SJCRH30 (cell line): ENCODE measurements around the gene FAM167B. TPM values are rescaled to one million over a fixed set of nuclear protein-coding genes. Genes with fewer than 3 reads are reported as not detected.

ENCODE experiments used
- DNase-seq, 2 experiments: peaks; one replicate each; pipeline ENCODE4 v3.0.0-alpha.2; 2015 to 2020
- H3K27ac ChIP-seq: fragments of 250-450 bp; sonication (Bioruptor Pico); 2 replicates; pipeline ENCODE4 v1.5.1; 2020; ENCODE audit warnings: mild to moderate bottlenecking, moderate library complexity
- H3K27me3 ChIP-seq: fragments of 250-450 bp; sonication (Bioruptor Pico); 2 replicates; pipeline ENCODE4 v1.5.1; 2020; ENCODE audit warnings: mild to moderate bottlenecking, moderate library complexity
- H3K36me3 ChIP-seq: fragments of 250-450 bp; sonication (Bioruptor Pico); 2 replicates; pipeline ENCODE4 v1.5.1; 2020; ENCODE audit warnings: mild to moderate bottlenecking, moderate library complexity
- H3K4me1 ChIP-seq: fragments of 250-450 bp; sonication (Bioruptor Pico); 2 replicates; pipeline ENCODE4 v1.5.1; 2020; ENCODE audit warnings: mild to moderate bottlenecking, moderate library complexity
- H3K4me3 ChIP-seq: fragments of 250-450 bp; sonication (Bioruptor Pico); 2 replicates; pipeline ENCODE4 v1.5.1; 2020; ENCODE audit warnings: mild to moderate bottlenecking, moderate library complexity
- H3K9me3 ChIP-seq: fragments of 250-450 bp; sonication (Bioruptor Pico); replicated peaks from 2 replicates; pipeline ENCODE4 v1.5.1; 2020; ENCODE audit warnings: mild to moderate bottlenecking, moderate library complexity
- total RNA-seq: library from RNA; depleted of rRNA; stranded (reverse); fragments of >200 nt; shearing (Covaris generic); gene quantifications from 2 replicates; pipeline ENCODE4 v1.2.3, GENCODE V29; 2014; rRNA removed

FAM167B gene
- total RNA-seq: not detected in 2 replicates

DNA sequence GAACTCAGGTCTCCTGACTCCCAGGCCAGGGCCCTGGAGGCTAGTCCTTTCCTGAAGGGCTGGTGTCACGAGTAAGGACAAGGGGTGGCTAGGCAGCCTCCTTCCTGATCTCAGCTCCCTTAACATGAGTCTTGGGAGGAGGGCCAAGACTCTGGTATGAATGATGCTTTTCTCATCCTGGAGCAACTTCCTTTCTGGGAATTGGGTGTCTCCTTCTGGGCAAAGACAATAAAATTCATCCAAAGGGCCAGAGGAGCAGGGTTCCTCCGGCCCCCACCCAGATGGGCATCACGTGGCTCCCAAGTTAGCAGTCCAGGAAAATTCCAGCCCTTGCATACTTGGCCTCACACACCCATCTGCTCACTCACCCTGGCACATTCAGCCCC, at the start of gene FAM167B:
Gene FAM167B, plus strand, starts transcription at position 335 of the 386 bp plus-strand sequence. CDS start 200 bp downstream, outside the sequence.
- Histone ChIP-seq H3K27ac (no peak within 1 kb of the TSS), H3K36me3 (no peaks in the 10 kb centered on the region), H3K4me3 (no peak within 1 kb of the TSS), H3K27me3 (peaks cover 9% of the 10 kb centered on the region; the same call in 1 of the 2 replicates), H3K9me3 (no peaks in the 10 kb centered on the region), H3K4me1 (peaks cover 28% of the 10 kb centered on the region)
- no peak for DNase-seq

DNA sequence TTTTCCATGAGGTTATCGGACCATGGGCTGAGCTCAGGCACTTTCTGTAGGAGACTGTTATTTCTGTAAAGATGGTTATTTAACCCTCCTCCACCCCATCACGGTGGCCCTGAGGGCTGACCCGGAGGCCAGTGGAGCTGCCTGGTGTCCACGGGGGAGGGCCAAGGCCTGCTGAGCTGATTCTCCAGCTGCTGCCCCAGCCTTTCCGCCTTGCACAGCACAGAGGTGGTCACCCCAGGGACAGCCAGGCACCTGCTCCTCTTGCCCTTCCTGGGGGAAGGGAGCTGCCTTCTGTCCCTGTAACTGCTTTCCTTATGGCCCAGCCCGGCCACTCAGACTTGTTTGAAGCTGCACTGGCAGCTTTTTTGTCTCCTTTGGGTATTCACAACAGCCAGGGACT, 49.2 kb upstream of the FAM167B start:
- no peak for DNase-seq
- H3K4me3 ChIP-seq: no peak overlapping the region
- peaks cover 6% of the 10 kb centered on the region; the same call in 1 of the 2 replicates for H3K4me1 ChIP-seq
- no peaks in the 10 kb centered on the region for H3K9me3 ChIP-seq
- H3K27ac ChIP-seq: no peak overlapping the region
- H3K36me3 ChIP-seq: peaks cover 35% of the 10 kb centered on the region
- H3K27me3 ChIP-seq: no peaks in the 10 kb centered on the region

DNA sequence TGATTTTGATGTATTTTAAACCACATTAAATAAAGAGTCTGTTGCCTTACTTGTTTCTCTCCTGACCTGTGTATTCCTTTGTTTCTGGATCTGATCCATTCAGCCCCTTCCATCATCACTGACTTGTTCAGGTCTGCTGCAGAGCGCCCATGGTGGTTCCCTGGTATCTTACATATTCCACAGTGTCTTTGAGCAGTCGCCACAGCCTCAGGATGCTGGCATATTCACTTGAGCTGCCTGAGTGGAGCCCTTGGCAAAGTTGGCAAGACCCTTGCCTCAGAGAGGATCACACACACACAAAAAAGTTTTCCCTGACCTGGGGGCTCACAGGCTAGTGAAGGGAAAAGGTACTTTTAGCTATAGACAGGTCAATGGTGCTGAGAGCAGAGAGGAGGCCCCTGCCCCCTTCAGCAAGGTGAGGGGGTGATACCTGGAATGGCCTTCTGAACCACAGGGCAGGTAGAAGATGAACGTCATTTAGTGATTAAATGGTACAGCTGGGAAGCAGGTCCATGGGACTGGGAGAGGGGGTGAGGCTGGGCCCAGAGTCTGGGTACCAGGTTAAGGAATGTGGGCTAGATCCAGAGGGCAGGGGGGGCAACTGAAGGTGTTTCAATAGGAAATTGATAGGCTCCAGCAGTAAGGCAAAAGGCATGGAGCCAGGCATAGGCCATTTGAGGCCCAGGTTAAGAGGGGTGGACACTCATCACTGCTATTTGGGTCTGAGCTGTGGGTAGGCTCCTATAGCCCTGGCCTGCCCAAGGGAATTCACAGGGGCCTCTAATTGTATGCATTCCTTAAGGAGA, 48.6 kb upstream of the FAM167B start:
- Histone ChIP-seq H3K36me3 (peaks cover 30% of the 10 kb centered on the region), H3K27me3 (no peaks in the 10 kb centered on the region), H3K9me3 (no peaks in the 10 kb centered on the region), H3K4me1 (peaks cover 6% of the 10 kb centered on the region; the same call in 1 of the 2 replicates), H3K4me3 (no peak overlapping the region), H3K27ac (no peak overlapping the region)
- DNase-seq: no peak

DNA sequence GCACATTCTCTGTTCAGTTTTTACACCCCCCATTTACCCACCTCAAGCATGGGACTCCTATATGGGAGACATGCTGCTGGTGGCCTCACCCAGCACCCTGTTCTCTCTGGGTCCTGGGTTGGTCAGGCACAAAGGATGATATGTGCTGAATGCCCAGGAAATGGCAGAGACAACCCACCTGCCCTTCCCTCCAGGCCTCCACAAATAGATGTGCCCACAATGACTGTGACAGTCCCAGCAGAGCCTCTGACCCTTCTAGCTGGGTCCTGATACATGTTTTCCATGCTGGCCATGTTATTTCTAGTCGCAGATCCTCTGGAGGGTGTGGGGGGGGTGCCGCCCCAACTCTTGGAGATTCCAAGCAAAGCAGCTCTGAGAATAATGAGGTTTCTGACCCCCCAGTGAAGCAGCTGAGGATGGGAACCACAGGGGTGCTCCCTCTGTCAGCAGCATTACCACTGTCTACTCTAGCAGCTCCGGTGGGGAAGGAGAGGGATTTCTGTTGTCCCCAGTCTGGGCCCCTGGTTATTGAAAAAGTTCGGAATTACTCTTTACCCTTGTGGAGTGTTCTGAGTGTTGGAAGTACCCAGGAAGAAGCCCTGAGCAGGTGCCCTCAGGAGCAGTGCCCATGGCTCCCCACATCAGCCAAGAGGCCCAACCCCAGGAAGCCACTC, 47.8 kb upstream of the FAM167B start:
- Histone ChIP-seq H3K27ac (no peak overlapping the region), H3K9me3 (no peaks in the 10 kb centered on the region), H3K27me3 (no peaks in the 10 kb centered on the region), H3K36me3 (peaks cover 24% of the 10 kb centered on the region), H3K4me3 (no peak overlapping the region), H3K4me1 (peaks cover 6% of the 10 kb centered on the region; the same call in 1 of the 2 replicates)
- DNase-seq: no peak

DNA sequence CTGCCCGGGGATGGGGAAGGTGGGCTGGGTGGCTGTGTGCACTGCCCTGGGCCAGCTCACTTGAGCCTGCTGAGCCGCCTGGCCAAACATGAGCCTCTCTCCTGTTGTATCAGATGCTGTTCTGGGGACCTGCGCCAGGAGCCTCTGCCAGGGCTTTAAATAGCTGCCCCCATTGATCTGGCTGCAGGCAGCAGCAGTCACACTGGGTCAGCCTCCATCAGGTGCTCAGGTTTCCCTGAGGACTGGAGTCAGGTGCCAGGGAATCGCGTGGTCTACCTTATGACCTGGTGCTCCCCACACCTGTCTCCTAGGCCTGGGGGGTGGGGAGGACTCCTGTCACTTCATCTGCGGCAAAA, 47.3 kb upstream of the FAM167B start:
- Histone ChIP-seq H3K27me3 (no peaks in the 10 kb centered on the region), H3K27ac (no peak overlapping the region), H3K4me1 (peaks cover 6% of the 10 kb centered on the region; the same call in 1 of the 2 replicates), H3K4me3 (peak overlapping the region; percentile 60), H3K9me3 (no peaks in the 10 kb centered on the region), H3K36me3 (peaks cover 19% of the 10 kb centered on the region)
- no peak for DNase-seq

DNA sequence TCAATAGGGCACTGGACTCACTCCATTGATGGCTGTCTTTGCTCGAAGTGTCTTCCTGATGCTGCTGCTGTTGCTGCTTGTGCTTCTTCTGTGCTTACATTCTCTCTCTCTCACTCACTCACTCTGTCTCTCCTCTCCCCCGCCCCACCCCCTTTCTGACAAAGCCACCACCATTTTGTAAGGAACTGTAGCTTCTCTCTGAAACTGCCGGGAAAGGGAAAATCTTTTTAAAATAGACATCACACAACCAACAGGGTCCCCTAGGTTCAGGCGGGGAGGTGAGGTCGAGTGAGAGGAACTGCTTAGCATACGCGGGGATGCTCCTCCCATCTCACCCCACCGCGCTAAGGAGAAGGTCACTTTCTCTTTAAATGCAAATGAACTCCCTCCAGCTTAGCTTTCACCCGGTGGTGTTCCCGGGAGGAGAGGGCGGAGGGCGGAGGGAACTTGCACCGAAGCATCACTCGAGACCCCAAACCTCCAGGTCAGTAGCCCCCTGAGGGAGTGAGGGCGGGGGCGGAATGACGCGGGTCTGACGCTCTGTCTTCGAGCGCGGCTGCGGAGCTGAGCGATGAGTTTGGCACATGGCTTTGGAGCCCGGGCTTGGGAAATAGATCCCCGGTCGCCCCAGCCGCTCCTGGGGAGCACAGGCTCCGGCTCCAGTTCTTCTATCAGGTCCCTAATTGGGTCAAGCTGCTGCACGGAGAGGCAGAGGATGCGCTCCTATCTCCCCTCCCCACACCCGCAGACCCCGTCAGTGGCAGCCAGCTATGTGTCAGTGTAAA, 46.6 kb upstream of the FAM167B start, which contains the start of gene CCDC28B:
Gene CCDC28B, plus strand, starts transcription at position 370 of the 785 bp plus-strand sequence. CDS start 1,341 bp downstream, outside the sequence.
- Histone ChIP-seq H3K27ac (no peak within 1 kb of the TSS; the same call in 1 of the 2 replicates), H3K36me3 (peaks cover 11% of the 10 kb centered on the region), H3K4me3 (peak within 1 kb of the TSS; percentile 60), H3K4me1 (peaks cover 6% of the 10 kb centered on the region; the same call in 1 of the 2 replicates), H3K9me3 (no peaks in the 10 kb centered on the region), H3K27me3 (no peaks in the 10 kb centered on the region)
- peak; percentile 56 to 71 for DNase-seq

DNA sequence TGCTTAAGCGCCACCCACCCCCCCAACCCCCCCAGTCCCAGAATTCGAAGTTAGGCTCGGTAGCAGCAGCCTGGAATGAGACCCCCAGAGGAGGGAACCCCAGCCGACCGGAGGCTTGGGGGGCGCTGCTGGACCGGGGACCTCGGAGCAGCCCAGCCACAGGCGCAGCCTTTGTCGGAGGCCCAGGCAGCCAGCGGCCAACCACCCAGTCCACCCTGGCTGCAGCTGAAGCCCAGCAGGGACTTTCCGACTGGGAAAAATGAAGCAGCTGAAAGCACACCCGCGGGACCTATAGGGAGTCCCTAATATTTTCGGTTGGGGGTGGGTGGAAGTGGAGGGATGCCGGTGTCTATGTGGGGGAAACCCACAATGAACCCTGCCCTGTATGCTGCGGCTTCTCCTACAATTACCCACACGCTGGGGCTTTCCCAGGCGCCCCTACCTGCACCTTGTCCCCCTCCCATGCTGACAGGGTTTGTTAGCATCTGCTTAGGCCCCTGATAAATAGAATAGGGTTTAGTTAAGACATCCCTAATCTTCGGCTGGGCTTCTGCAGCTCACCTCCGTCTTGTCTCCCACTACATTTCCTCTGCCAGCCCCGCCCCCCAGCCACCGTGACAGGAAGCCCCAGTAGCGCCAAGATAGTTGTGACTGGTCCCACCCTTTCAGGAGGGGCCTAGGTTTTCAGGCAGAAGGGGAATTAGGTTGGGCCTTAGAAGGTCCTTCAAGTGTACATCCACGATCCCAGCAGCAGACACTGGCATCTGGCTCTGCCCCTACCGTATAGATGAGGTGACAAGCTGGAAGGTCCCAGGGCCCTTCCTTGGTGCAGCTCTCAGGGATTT, 45.8 kb upstream of the FAM167B start:
- no peaks in the 10 kb centered on the region for H3K9me3 ChIP-seq
- H3K36me3 ChIP-seq: peaks cover 7% of the 10 kb centered on the region
- no peak overlapping the region for H3K27ac ChIP-seq
- peak overlapping the region; percentile 60 for H3K4me3 ChIP-seq
- DNase-seq: peak; percentile 68 to 69
- H3K27me3 ChIP-seq: no peaks in the 10 kb centered on the region
- H3K4me1 ChIP-seq: peaks cover 6% of the 10 kb centered on the region; the same call in 1 of the 2 replicates

DNA sequence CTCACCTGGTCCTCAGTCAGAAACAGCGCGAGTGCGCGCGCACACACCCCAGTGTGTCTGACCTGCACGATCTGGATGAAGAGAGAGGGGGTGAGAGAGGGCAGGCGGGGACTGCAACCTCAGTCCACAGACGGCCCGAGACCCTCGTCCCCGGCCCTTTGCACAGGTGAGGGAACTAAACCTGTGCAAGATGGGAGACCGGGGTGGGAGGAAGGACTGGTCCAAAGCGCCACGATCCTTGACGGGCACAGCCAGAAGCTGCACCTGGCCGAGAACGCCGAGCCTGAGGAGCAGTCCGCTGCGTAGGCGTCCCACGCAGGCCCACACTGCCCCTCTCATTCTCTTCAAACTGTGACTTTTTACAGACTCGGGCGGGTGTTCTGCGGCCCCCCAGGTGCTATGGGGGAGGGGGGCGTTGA, 42.1 kb upstream of the FAM167B start:
- no peaks in the 10 kb centered on the region for H3K36me3 ChIP-seq
- H3K9me3 ChIP-seq: no peaks in the 10 kb centered on the region
- peaks cover 10% of the 10 kb centered on the region for H3K4me1 ChIP-seq
- H3K4me3 ChIP-seq: peak overlapping the region; percentile 64
- no peak overlapping the region for H3K27ac ChIP-seq
- no peaks in the 10 kb centered on the region for H3K27me3 ChIP-seq
- no peak for DNase-seq

DNA sequence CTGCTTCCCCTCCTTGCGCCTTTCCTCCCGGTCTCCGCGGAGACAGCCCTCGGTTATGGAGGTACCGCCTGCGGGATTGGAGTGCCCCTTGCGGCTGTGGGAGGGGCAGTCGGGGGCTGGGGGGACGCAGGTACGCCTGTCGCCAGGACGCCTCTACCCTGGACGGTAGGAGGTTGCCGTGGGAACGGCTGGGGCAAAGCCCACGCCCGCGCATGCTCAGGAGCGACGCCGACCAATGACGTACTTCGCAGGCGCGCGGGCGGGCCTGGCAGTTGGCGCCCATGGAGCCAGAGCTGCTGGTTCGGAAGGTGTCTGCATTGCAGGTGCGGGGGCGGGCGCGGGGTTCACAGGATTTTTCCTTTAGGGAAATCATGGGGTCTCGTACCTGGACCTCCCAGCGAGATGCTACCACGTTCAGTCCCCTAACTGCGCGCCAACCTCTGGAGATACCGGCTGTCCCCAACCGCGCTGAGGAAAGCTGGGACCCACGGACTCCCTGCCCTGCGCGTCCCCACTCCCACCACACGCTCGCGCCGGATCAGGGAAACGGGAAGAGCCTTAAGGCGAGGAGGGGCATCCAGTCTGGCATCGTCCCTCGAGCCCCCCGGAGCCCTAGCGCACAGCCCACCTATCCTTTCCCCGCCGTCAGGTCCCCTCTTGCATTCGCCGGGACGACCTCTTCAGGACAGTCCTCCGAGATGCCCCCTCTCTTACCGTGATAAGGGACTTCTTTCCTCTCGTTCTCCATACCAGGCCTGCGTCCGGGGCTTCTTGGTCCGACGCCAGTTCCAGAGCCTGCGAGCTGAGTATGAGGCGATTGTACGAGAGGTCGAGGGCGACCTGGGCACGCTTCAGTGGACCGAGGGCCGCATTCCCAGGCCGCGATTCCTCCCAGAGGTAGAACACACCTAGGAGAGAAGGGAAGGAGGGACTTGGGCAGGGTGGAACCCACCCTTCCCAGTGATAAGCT, 41.3 kb upstream of the FAM167B start, which contains the start of gene IQCC:
Gene IQCC, plus strand, starts transcription at position 271 of the 970 bp plus-strand sequence. Its CDS starts 11 bp downstream, at position 282.
- H3K27ac ChIP-seq: peak within 1 kb of the TSS; percentile 11; the same call in 1 of the 2 replicates
- no peaks in the 10 kb centered on the region for H3K9me3 ChIP-seq
- no peaks in the 10 kb centered on the region for H3K36me3 ChIP-seq
- no peaks in the 10 kb centered on the region for H3K27me3 ChIP-seq
- peaks cover 10% of the 10 kb centered on the region for H3K4me1 ChIP-seq
- DNase-seq: peak; percentile 87 to 89
- H3K4me3 ChIP-seq: peak within 1 kb of the TSS; percentile 64

DNA sequence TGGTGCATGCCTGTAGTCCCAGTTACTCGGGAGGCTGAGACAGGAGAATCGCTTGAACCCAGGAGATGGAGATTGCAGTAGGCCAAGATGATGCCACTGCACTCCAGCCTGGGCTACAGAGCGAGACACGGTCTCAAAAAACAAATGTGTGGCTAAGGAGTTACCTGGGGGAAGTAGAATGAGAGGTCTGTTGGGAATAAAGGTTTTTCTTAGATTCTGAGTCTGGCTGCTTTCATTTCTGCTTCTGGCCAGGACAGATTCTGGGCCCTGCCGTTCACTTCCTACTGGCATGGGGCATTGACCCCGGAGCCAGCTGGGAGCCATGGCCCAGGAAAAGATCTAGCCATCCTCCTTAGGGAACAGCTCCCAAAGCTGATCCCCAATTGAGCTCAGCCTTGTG, 38.6 kb upstream of the FAM167B start:
- H3K27me3 ChIP-seq: no peaks in the 10 kb centered on the region
- no peaks in the 10 kb centered on the region for H3K9me3 ChIP-seq
- H3K36me3 ChIP-seq: no peaks in the 10 kb centered on the region
- H3K4me3 ChIP-seq: no peak overlapping the region
- H3K4me1 ChIP-seq: peaks cover 10% of the 10 kb centered on the region
- no peak for DNase-seq
- H3K27ac ChIP-seq: no peak overlapping the region

DNA sequence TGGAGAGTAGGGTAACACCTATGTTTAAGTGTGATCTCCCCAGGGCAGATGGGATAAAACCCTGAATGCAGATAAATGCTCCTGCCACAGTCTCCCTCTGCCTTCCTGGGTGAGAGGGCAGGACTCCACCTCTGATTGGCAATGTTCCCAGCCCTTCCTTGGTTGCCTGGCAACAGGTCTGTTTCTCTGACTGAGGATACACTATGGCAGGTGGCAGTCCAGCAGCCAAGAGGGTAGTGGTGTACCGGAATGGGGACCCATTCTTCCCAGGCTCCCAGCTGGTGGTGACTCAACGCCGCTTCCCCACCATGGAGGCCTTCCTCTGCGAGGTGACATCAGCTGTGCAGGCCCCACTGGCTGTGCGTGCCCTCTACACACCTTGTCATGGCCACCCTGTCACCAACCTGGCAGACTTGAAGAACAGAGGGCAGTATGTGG, 38.1 kb upstream of the FAM167B start, which contains the start of gene DCDC2B:
Gene DCDC2B, plus strand, starts transcription at position 199 of the 438 bp plus-strand sequence. Its CDS starts 5 bp downstream, at position 204.
- Histone ChIP-seq H3K4me1 (peaks cover 10% of the 10 kb centered on the region), H3K27me3 (no peaks in the 10 kb centered on the region), H3K36me3 (no peaks in the 10 kb centered on the region), H3K4me3 (no peak within 1 kb of the TSS), H3K27ac (peak within 1 kb of the TSS; percentile 9; the same call in 1 of the 2 replicates), H3K9me3 (no peaks in the 10 kb centered on the region)
- DNase-seq: peak; percentile 96

DNA sequence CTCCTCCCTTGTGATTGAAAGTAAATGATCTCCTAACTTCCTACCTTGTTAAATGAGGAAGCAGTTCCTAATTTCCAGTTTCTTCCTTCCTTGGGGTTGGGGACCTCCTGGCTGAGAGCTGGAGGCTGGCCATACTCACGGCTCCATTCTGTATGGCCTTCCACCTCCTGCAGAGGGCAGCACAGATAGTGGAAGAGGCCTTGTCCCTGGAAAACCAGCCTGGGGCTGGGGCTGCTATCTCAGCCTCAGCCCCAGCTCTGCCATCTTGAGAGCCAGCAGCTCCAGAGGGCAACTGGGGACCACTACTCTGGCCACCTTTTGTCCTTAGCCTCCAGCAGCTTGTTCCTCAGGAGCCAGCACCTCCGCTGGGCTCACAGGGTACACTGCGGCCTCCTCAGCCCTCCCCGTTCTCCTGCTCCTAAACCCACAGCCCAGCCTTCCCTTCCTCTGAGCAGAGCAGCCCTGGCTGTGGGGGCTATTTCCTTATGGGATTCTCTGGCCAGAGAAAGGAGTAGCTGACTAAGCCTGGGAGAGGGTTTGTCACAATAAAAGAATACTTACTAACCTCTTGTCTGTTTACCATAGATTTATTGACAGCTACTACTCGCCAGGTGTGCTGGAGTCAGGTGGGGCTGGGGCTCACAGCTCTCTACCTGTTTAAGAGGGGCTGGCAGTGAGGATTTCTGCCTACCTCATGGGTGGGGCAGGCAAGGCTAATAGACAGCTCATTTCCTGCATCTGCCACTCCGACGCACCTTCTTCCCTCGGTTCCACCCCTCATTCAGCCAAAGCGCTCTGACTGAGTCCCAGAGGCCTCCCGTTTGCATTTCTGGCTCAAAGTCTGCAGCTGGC, 31.2 kb upstream of the FAM167B start:
- H3K27ac ChIP-seq: no peak overlapping the region
- H3K9me3 ChIP-seq: no peaks in the 10 kb centered on the region
- DNase-seq: peak; percentile 70 to 85
- H3K4me3 ChIP-seq: no peak overlapping the region
- no peaks in the 10 kb centered on the region for H3K27me3 ChIP-seq
- H3K36me3 ChIP-seq: no peaks in the 10 kb centered on the region
- no peaks in the 10 kb centered on the region for H3K4me1 ChIP-seq
